HG02798 (cell line): ENCODE measurements around the gene PLXND1.
"Not testable (repeated sequence)": the region's sequence is repeated elsewhere in the genome, so short reads cannot be mapped to it uniquely, and the experiment has no call there.

Experiments
- ATAC-seq: cut with Tn5 transposase; IDR thresholded peaks from one replicate; pipeline ENCODE4 v1.9.1; 2021; ENCODE audit warnings: mild to moderate bottlenecking; ENCODE audit not compliant: unreplicated experiment, poor library complexity

The PLXND1 gene

GRCh38 chr3:129518038-129518561 lies 88.4 kb downstream of the PLXND1 start:
- no peak for ATAC-seq

GRCh38 chr3:129517516-129517915 lies 89.0 kb downstream of the PLXND1 start:
- ATAC-seq: no peak

GRCh38 chr3:129515821-129516432 lies 90.5 kb downstream of the PLXND1 start:
- ATAC-seq: not testable (repeated sequence)

DNA sequence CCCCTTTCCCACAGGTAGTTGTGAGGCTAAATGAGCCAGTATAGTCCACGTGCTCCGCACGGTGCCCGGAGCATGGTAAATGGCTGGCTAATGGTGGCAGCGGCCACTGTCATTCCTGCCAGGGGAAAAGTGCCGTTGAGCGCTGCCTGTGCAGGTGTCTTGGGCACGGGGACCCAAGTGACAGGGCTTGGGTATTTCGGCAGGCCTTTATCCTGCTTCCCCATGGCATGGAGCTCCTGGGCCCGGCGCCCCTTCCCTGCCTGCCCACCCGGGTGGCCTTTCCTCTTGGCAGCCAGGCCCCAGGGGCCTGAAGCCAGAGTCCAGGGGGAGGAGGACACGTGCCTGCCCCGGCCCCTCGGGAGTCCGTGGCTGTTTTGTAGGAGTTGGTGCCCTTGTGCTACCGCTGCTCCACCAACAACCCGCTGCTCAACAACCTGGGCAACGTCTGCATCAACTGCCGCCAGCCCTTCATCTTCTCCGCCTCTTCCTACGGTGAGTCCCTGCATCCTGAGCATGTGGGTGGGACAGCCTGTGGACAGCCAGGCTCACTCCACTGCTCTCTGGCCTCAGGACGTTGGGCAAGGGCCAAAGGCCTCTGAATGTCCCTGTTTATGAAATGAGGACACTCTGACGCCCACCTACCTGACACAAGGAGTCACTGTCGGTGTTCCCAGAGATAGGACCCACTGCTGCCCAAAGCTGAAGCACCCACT lies 91.2 kb downstream of the PLXND1 start:
- ATAC-seq: not testable (repeated sequence)

DNA sequence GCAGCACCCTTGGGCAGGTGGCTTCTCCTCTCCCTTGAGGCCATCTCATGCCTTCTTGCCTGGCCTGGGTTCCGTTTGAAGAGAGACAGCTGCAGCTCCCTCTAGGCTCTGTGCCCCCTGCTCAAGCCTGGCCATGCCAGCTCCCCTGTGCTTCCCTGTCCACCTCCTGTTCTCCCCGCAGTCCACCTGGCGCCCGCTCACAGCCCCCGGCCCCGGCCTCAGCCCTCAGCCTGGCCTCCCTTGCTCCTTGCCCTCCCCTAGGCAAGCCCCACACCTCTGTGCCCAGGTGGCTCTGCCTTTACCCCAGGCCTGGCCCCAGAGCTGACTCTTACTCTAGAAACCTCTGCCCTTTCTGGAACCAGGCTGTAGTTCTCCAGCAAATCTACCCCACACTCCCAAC lies 91.9 kb downstream of the PLXND1 start:
- no peak for ATAC-seq

GRCh38 chr3:129514110-129514509 lies 92.4 kb downstream of the PLXND1 start:
- no peak for ATAC-seq

- no peak for ATAC-seq
These were observed 92.8 kb downstream of the PLXND1 start for GRCh38 chr3:129513705-129514104.

DNA sequence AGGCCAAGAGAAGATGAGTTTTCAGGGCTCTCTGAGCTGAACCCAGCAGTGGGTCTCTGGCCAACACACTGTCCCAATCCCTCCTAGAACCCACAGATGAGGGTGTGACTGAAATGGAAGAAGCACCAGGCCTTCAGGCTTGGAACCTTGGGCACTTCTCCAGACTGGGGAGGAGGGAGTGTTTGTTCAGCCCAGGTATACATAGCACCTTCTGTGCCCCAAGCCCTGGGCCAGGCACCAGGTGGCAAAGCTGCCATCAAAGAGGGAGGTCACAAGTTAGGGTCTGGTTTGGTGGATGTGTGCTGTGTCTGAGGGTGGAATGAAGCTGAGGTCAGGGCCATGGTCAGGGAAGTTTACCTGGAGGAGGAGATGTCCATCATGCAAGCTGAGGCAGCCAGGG lies 93.9 kb downstream of the PLXND1 start:
- no peak for ATAC-seq

DNA sequence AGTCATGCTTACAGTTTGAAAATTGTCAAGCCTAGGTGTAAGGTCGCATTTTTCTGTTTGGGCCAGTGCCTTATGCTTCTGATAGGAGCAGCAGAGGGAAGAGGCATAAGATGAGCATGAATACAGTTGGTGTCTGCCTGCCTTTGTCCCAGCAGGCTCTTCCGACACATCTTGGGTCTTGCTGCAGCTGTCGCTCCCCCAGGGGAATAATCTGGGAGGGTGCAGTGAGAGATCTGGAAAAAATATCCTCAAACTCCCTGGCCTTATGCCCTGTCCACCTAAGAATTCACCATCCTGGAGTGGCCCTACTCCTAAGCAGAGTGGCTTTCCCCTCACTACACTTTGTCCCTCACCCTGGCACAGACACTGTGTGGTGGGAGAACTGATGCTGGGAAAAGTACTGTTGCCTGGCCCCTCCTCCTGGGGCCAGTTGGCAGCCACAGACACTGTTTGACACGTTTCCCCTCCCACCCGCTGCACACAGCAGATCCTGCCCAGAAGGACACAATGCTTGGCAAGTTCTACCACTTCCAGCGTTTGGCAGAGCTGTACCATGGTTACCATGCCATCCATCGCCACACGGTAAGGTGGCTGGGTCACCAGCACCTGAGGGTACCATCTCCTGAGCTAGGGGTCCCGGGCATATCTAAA lies 99.2 kb downstream of the PLXND1 start:
- no peak for ATAC-seq

DNA sequence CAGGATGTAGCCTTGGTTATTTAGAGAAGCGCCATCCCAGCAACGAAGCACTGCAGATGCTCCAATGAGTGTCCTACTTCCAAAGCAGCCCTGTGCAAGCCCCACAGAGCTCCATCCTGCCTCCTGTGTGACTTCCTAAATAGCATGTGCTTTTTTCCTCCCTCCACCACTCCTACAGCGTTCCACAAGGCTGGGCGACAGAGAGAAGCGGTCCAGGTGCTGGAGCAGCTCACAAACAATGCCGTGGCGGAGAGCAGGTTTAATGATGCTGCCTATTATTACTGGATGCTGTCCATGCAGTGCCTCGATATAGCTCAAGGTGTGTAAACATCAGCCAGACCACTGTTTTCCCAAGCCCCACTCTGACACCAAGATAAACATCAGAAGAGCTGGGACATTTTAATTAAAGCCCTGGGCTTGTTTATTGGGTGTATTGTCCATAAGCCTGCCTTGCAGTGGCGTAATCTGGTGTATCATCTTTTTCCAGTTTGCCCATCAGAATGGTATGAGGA lies 100.2 kb downstream of the PLXND1 start:
- no peak for ATAC-seq

- ATAC-seq: no peak
These were observed 101.1 kb downstream of the PLXND1 start for GRCh38 chr3:129505341-129505740.
